Measurements from ENCODE around the gene SLC39A11. TPM values are rescaled to one million over a fixed set of nuclear protein-coding genes. Genes with fewer than 3 reads are reported as not detected.

The SLC39A11 gene
- total RNA-seq, 1 experiment from 2014 or later = 15.2 TPM

GRCh38 chr17:72962106-72962505, 130.4 kb downstream of the SLC39A11 start:
- DNase-seq = no peak
- TF ChIP-seq CTCF (conservative IDR thresholded peaks at IDR 0.05) = no peak

More at GRCh38 chr17:72962106-72962505, 130.4 kb downstream of the SLC39A11 start:
- H4K91ac ChIP-seq (ENCODE audit: insufficient read length, low read depth, low read length) = no peak overlapping the region
- H2BK5ac ChIP-seq (ENCODE audit: insufficient read length, low read length) = no peak overlapping the region
- H3K18ac ChIP-seq (ENCODE audit: insufficient read length, low read depth, low read length) = no peak overlapping the region
- no peak overlapping the region for H2BK15ac ChIP-seq (ENCODE audit: low read depth, low read length)
- H3K56ac ChIP-seq (ENCODE audit: insufficient read length, low read depth, low read length) = no peak overlapping the region
- Mint-ChIP-seq H3K4me3 (no peak overlapping the region), H3K9me3 (peaks cover 5 to 8% of the 10 kb centered on the region in 2 experiments; a peak in 4 of 5 replicates), H3K4me1 (no peaks in the 10 kb centered on the region), H3K27ac (0 out of 7 replicates have a peak overlapping the region, but pooled peaks of 1 of the 3 experiments have one; percentile 10), H3K36me3 (ENCODE audit: insufficient read depth in 1 of 3, low read depth in 3 of 3) (peaks cover 0 to 5% (median 0%) of the 10 kb centered on the region in 3 experiments; a peak in 2 of 7 replicates), H3K27me3 (ENCODE audit: low read depth) (no peaks in the 10 kb centered on the region; the same call in 1 of the 2 replicates)
- no peak overlapping the region for H3T11ph ChIP-seq (ENCODE audit: low read length)
- H2BK20ac ChIP-seq (ENCODE audit: low read depth, low read length, poor library complexity, severe bottlenecking) = no peak overlapping the region
- no peak overlapping the region for H3K23ac ChIP-seq (ENCODE audit: insufficient read length, low read depth, low read length)
- H3K14ac ChIP-seq (ENCODE audit: insufficient read depth, low read length) = no peak overlapping the region
- H3K27ac ChIP-seq (ENCODE audit: insufficient read length, low read depth, low read length) = no peak overlapping the region
- no peak overlapping the region for H2BK12ac ChIP-seq (ENCODE audit: insufficient read length, low read depth, low read length)
- no peaks in the 10 kb centered on the region for H3K79me1 ChIP-seq (ENCODE audit: insufficient read depth, low read depth, low read length, poor library complexity, severe bottlenecking)
- H4K8ac ChIP-seq (replicated peaks; ENCODE audit: insufficient read length, low read depth, low read length) = no peak overlapping the region
- no peaks in the 10 kb centered on the region for H3K4me1 ChIP-seq (ENCODE audit: insufficient read depth, low read length)
- no peak overlapping the region for H4K5ac ChIP-seq (ENCODE audit: insufficient read length, low read depth, low read length)
- H3K4ac ChIP-seq (ENCODE audit: low read depth, low read length) = no peak overlapping the region
- H3K4me2 ChIP-seq (ENCODE audit: insufficient read depth, insufficient read length, low read length) = no peak overlapping the region
- no peak overlapping the region for H2AK5ac ChIP-seq (ENCODE audit: insufficient read length, low read length)
- no CpG with 5 or more reads among the region's 3 CpGs for WGBS (ENCODE audit: extremely low coverage, insufficient read length, low lambda C conversion rate)
- H3K9me3 ChIP-seq (ENCODE audit: control insufficient read depth, low read depth, low read length) = no peaks in the 10 kb centered on the region
- H3K79me2 ChIP-seq (ENCODE audit: insufficient read depth, low read length) = no peaks in the 10 kb centered on the region
- H2AFZ ChIP-seq (ENCODE audit: low read length) = no peak overlapping the region
- no peak overlapping the region for H3K9ac ChIP-seq (ENCODE audit: extremely low read depth, insufficient read length, low read length)
- H3K23me2 ChIP-seq (ENCODE audit: insufficient read length, low read depth, low read length, poor library complexity, severe bottlenecking) = no peaks in the 10 kb centered on the region
- H2BK120ac ChIP-seq (ENCODE audit: low read depth, low read length, poor library complexity, severe bottlenecking) = no peak overlapping the region
- no peaks in the 10 kb centered on the region for H4K20me1 ChIP-seq (ENCODE audit: control insufficient read depth, insufficient read depth, insufficient read length)
- no peaks in the 10 kb centered on the region for H3K27me3 ChIP-seq (ENCODE audit: insufficient read depth, low read length)
